CD4-positive, alpha-beta T cell treated with Interleukin-17A for 4 hours (primary cell): ENCODE data around the gene FAM3A.
"Not testable (repeated sequence)": the region's sequence is repeated elsewhere in the genome, so short reads cannot be mapped to it uniquely, and the experiment has no call there.

Experiments used
- DNase-seq: peaks from one replicate; pipeline ENCODE4 v3.0.0-alpha.2; 2020; ENCODE audit warnings: mixed read lengths

Gene FAM3A

GRCh38 chrX:154501423-154501822, 14.6 kb downstream of the FAM3A start:
- DNase-seq: not testable (repeated sequence)

- DNase-seq: not testable (repeated sequence)
Measured at GRCh38 chrX:154496591-154497137, 19.4 kb downstream of the FAM3A start.

- DNase-seq: no peak
Measured at GRCh38 chrX:154495472-154495922, 20.5 kb downstream of the FAM3A start.

GRCh38 chrX:154494715-154495114, 21.3 kb downstream of the FAM3A start:
- DNase-seq: no peak

GRCh38 chrX:154490414-154491083, 25.5 kb downstream of the FAM3A start, which contains the start of gene SLC10A3:
SLC10A3 (minus strand) TSS chrX:154490629; CDS start chrX:154488940, 1,689 bp downstream.
- peak; percentile 91 for DNase-seq

- peak; percentile 43 for DNase-seq
Measured at GRCh38 chrX:154490021-154490413, 26.0 kb downstream of the FAM3A start.

GRCh38 chrX:154489182-154489581, 26.9 kb downstream of the FAM3A start:
- no peak for DNase-seq

GRCh38 chrX:154488336-154489075, 27.5 kb downstream of the FAM3A start:
- no peak for DNase-seq

- no peak for DNase-seq
Measured at GRCh38 chrX:154487518-154488290, 28.3 kb downstream of the FAM3A start.

- DNase-seq: peak; percentile 75
Measured at GRCh38 chrX:154486396-154487207, 29.4 kb downstream of the FAM3A start, which contains the start of gene UBL4A. UBL4A (minus strand) TSS chrX:154486615; CDS start chrX:154486584, 31 bp downstream.

GRCh38 chrX:154486052-154486395, 30.0 kb downstream of the FAM3A start:
- DNase-seq: peak; percentile 54

- DNase-seq: no peak
Measured at GRCh38 chrX:154485150-154486051, 30.6 kb downstream of the FAM3A start.

- no peak for DNase-seq
Measured at GRCh38 chrX:154484255-154485149, 31.5 kb downstream of the FAM3A start.

GRCh38 chrX:154483325-154483724, 32.7 kb downstream of the FAM3A start:
- DNase-seq: no peak

- DNase-seq: no peak
Measured at GRCh38 chrX:154482786-154483185, 33.2 kb downstream of the FAM3A start.

GRCh38 chrX:154481911-154482601, 34.0 kb downstream of the FAM3A start:
- no peak for DNase-seq

- DNase-seq: no peak
Measured at GRCh38 chrX:154481195-154481594, 34.8 kb downstream of the FAM3A start.

GRCh38 chrX:154478728-154479622, 37.1 kb downstream of the FAM3A start, which contains the start of gene LAGE3:
LAGE3 (minus strand) TSS chrX:154479281; CDS start chrX:154478915, 366 bp downstream.
- peak; percentile 95 for DNase-seq
